ENCODE results near the gene AKAP5.
"Not testable (repeated sequence)": the region's sequence is repeated elsewhere in the genome, so short reads cannot be mapped to it uniquely, and the experiment has no call there.

AKAP5 gene

DNA sequence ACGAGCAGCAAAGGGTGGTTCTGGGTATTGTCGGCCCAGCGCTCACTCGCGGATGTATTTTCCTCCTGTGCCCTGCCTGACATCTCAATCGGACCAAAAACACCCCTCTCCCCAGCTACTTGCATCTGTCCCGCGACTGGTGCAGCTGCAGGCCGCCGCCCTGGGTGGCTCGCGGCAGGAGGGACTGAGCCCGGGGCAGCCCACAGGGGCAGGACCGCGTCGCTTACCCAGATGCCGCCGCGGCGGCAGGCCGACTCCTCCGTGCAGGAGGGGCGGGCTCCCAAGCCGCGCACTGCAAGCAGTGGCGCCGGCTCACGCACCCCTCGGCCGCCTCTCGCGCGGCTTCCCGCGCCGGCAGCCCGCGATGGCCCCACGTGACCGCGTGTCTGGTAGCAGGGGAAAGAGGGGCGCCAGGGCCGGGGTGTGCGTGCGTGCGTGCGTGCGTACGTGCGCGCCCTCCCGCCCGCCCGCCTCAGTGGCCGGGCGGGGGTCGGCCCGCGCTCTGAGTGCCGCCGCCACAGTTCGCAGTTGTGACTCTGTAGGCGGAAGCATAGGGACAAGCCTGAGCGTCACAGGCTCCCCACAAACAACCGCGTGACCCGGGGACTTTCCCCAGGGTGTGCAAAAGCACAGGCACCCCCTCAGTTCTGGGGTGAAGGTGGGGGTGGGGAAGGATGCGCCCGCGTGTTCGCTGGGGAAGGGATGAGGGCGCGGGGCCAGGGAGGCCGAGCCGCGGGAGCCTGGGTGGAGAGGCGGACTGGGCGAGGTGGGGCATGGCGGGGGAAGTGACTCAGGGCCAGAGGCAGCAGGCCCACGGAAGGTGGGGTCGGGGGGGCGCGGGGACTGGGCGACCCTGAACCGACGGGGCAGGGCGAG is 38.4 kb downstream of the AKAP5 start, which contains the start of gene ZBTB25:
ZBTB25 (minus strand) TSS at position 405 of the 876 bp plus-strand sequence. CDS start 13,305 bp downstream, outside the sequence.
- DNase-seq = peak; percentile 87

DNA sequence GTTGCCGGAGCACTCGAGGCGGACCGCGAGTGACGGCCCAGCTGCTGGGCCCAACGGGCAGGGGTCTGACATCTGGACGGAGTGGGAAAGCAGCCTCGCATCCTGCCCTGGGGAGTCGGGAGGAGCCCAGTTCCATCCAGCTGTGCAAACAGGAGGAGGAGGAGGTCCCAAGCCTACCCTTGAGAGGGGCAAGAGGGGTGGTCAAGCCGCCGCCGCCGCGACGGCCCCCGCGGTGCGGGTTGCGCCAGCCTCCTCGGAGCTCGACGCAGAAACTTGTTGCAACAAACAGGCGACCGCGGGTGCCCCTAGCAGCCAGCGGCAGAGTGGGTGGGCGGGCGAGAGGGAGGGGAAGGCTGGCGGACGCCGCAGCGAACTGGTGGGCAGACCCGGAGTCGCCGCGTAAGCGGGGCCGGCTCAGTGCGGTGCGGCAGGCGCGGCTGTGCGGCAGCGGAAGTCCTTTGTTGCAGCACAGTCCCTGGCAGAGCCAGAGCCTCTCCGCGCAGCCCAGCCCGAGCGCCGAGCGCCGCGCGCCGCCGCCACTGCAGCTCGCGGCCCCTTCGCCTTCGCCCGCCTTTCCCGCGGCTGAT is 39.1 kb downstream of the AKAP5 start, which contains the start of gene ZBTB1:
ZBTB1 (plus strand) TSS at position 461 of the 587 bp plus-strand sequence. CDS start 16,735 bp downstream, outside the sequence.
- DNase-seq = peak; percentile 88

GRCh38 chr14:64504897-64505794 is 39.8 kb downstream of the AKAP5 start:
- peak; percentile 71 for DNase-seq

DNA sequence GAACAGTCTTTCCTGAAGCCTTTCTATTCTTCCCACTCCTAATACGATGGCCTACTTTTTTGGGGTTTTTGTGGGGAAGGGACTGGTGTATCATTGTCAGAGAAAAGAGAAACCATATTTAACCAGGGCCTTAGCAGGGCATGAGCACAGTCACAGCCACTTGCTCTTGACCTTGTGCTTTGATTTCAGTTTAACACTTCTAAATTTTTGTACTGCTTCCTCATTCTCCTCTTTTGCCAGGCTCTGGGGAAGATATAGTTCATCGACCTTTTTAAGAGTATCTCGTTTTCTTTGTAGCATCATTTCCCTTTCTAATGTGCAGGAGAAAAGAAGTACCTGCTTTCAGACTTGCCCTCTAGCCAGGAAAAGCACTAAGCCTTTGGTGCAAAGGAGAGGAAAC is 41.4 kb downstream of the AKAP5 start:
- no peak for DNase-seq

DNA sequence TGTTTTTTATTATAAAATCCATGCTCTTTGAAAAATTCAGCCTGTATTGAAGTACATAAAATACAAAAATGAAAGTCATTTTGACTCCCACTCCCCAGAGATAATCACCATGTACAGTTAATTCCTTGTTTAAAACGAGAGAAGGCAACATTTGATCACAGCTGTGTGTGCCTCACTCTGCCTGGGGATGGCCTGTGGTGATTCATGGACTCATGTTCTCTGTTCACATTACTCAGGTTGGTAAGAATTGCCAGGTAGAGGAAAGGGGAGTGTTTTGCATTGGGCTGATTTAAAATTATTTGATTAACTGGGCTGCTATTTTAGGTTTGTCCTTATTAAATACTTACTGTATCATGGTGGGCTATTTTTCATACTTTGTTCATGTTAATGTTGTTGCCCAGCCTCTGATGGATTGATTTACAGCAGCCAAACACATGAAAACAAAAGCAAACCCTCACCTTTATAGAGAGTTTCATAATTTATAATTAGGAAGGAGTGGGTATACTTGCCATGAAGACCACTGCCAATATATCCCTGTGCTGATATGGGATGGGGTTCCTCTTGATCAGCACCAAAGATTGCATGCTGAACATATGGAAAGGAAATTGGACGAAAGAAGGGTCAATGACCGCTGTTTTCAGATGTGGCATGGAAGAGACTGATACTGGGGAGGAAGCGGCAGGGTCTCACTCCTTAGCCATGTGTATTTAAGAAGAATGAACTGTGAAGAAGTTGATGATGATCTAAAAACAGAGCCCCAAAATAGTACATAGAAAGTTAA is 42.3 kb downstream of the AKAP5 start:
- DNase-seq = no peak

GRCh38 chr14:64508215-64508776 is 43.0 kb downstream of the AKAP5 start:
- no peak for DNase-seq

DNA sequence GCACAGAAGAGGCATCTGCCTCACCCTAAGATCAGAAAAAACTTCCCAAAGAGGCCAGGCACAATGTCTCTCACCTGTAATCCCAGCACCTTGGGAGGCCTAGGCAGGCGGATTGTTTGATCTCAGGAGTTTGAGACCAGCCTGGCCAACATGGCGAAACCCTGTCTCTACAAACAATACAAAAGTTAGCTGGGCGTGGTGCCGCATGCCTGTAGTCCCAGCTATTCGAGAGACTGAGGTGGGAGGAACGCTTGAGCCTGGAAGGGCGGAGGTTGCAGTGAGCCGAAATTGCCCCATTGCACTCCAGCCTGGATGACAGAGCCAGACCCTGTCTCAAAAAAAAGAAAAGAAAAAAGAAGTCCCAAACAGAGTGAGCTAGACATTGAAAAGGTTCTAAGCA is 43.7 kb downstream of the AKAP5 start:
- DNase-seq = no peak

GRCh38 chr14:64510825-64511671 is 45.7 kb downstream of the AKAP5 start:
- peak; percentile 55 for DNase-seq

DNA sequence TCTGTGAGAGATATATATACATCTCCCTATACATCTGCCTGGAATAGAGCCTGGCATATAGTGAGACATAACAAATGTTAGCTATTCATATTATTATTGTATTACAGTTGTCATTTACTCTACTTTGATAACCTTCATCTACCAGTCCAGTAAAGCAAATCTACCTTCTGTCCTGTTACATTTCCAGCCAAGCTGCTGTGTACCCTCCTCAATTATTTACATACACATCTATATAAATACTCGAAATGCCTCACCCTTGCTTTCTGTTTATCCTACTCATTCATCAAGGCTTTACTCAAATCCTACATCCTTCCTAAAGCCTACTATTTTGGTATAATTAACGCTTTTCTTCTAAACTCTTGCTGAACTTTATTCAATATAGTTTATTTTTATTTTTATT is 48.0 kb downstream of the AKAP5 start:
- no peak for DNase-seq

- DNase-seq = no peak
Measured at GRCh38 chr14:64515053-64515452, 49.8 kb downstream of the AKAP5 start.

GRCh38 chr14:64516969-64517368 is 51.7 kb downstream of the AKAP5 start:
- no peak for DNase-seq

DNA sequence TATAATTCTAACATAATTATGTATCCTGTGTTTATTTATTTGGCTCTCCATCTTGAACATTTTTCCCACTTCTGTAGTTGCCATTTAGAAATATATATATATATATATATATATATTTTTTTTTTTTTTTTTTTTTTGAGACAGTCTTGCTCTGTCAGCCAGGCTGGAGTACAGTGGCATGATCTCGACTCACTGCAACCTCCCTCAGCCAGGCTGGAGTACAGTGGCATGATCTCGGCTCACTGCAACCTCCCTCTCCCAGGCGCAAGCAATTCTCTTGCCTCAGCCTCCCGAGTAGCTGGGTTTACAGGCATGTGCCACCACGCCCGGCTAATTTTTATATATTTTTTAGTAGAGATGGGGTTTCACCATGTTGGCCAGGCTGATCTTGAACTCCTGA is 52.4 kb downstream of the AKAP5 start:
- not testable (repeated sequence) for DNase-seq

- DNase-seq = no peak
Measured at GRCh38 chr14:64518229-64518628, 52.9 kb downstream of the AKAP5 start.

DNA sequence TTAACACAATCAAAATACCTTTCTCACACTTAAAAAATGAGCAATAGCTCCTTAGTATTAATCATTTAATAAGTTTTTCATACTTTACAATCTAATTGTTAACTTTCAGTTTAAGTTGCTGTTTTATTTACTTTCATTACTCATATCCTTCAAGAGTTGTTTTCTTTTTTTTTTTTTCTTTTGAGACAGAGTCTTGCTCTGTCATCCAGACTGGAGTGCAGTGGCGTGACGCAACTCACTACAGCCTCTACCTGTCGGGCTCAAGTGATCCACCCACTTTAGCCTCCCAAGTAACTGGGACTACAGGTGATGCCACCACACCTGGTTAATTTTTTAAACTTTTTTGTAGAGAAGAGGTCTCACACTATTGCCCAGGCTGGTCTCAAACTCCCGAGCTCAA is 55.4 kb downstream of the AKAP5 start:
- no peak for DNase-seq

DNA sequence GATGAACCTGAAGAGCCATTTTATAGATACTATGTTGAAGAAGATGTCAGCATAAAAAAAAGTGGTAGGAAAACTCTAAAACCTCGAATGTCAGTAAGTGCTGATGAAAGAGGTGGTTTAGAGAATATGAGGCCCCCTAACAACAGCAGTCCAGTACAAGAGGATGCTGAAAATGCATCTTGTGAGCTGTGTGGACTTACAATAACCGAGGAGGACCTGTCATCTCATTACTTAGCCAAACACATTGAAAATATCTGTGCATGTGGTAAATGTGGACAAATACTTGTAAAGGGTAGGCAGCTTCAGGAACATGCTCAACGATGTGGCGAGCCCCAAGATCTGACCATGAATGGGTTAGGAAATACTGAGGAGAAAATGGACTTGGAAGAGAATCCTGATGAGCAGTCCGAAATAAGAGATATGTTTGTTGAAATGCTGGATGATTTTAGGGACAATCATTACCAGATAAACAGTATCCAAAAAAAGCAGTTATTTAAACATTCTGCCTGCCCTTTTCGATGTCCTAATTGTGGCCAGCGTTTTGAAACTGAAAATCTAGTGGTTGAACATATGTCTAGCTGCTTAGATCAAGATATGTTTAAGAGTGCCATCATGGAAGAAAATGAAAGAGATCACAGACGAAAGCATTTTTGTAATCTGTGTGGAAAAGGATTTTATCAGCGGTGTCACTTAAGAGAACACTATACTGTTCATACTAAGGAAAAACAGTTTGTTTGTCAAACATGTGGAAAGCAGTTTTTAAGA is 57.5 kb downstream of the AKAP5 start:
- DNase-seq = no peak
